ENCODE results near the gene YY2. TPM values are rescaled to one million over a fixed set of nuclear protein-coding genes. Genes with fewer than 3 reads are reported as not detected.
"Not testable (repeated sequence)": the region's sequence is repeated elsewhere in the genome, so short reads cannot be mapped to it uniquely, and the experiment has no call there.

The YY2 gene
- total RNA-seq (ENCODE audit: insufficient read depth, low replicate concordance): 2.2 TPM

- DNase-seq (ENCODE audit: low spot score): no peak
Measured at GRCh38 chrX:21855937-21856415, at the start of gene YY2. Gene YY2 (plus strand): TSS chrX:21855987. CDS start chrX:21856485, 498 bp downstream.

GRCh38 chrX:21806691-21807090, 49.1 kb upstream of the YY2 start:
- no peak for DNase-seq (ENCODE audit: low spot score)

- DNase-seq (ENCODE audit: low spot score): no peak
Measured at GRCh38 chrX:21811832-21812231, 44.0 kb upstream of the YY2 start.

GRCh38 chrX:21812628-21813027, 43.2 kb upstream of the YY2 start:
- DNase-seq (ENCODE audit: low spot score): no peak

GRCh38 chrX:21813612-21814368, 42.0 kb upstream of the YY2 start:
- DNase-seq (ENCODE audit: low spot score): no peak

- no peak for DNase-seq (ENCODE audit: low spot score)
Measured at GRCh38 chrX:21816136-21816535, 39.7 kb upstream of the YY2 start.

GRCh38 chrX:21820170-21820569, 35.6 kb upstream of the YY2 start:
- DNase-seq (ENCODE audit: low spot score): not testable (repeated sequence)

- DNase-seq (ENCODE audit: low spot score): peak; percentile 9
Measured at GRCh38 chrX:21821875-21822274, 33.9 kb upstream of the YY2 start.

- no peak for DNase-seq (ENCODE audit: low spot score)
Measured at GRCh38 chrX:21831496-21831895, 24.3 kb upstream of the YY2 start.

GRCh38 chrX:21837056-21837455, 18.7 kb upstream of the YY2 start:
- DNase-seq (ENCODE audit: low spot score): no peak

- peak; percentile 28 for DNase-seq (ENCODE audit: low spot score)
Measured at GRCh38 chrX:21838937-21839333, 16.9 kb upstream of the YY2 start.

- peak; percentile 84 for DNase-seq (ENCODE audit: low spot score)
Measured at GRCh38 chrX:21839334-21840192, 16.2 kb upstream of the YY2 start, which contains the start of gene MBTPS2. Gene MBTPS2 (plus strand): TSS chrX:21839617. CDS start chrX:21839735, 118 bp downstream.

- DNase-seq (ENCODE audit: low spot score): no peak
Measured at GRCh38 chrX:21840193-21840545, 15.6 kb upstream of the YY2 start.

GRCh38 chrX:21843179-21843578, 12.6 kb upstream of the YY2 start:
- DNase-seq (ENCODE audit: low spot score): no peak

- no peak for DNase-seq (ENCODE audit: low spot score)
Measured at GRCh38 chrX:21845096-21845495, 10.7 kb upstream of the YY2 start.

- no peak for DNase-seq (ENCODE audit: low spot score)
Measured at GRCh38 chrX:21847342-21847741, 8.4 kb upstream of the YY2 start.

- DNase-seq (ENCODE audit: low spot score): no peak
Measured at GRCh38 chrX:21853578-21853977, 2.2 kb upstream of the YY2 start.

- no peak for DNase-seq (ENCODE audit: low spot score)
Measured at GRCh38 chrX:21856504-21856903, 717 bp downstream of the YY2 start.

- no peak for DNase-seq (ENCODE audit: low spot score)
Measured at GRCh38 chrX:21863241-21863640, 7.5 kb downstream of the YY2 start.

- no peak for DNase-seq (ENCODE audit: low spot score)
Measured at GRCh38 chrX:21865436-21865835, 9.6 kb downstream of the YY2 start.

- peak; percentile 48 for DNase-seq (ENCODE audit: low spot score)
Measured at GRCh38 chrX:21870494-21870893, 14.7 kb downstream of the YY2 start.

GRCh38 chrX:21873063-21873775, 17.4 kb downstream of the YY2 start:
- DNase-seq (ENCODE audit: low spot score): peak; percentile 5
